Mucosa of descending colon (tissue), 3 donors: ENCODE measurements around the gene AUH. TPM values are rescaled to one million over a fixed set of nuclear protein-coding genes. Genes with fewer than 3 reads are reported as not detected.

Source experiments
- ATAC-seq: fragments of 200-7000 bp; cut with Tn5 transposase; one replicate; pipeline ENCODE4 v1.9.1; 2020; ENCODE audit warnings: mild to moderate bottlenecking, moderate library complexity
- DNase-seq, 3 donors: peaks; one replicate each; pipeline ENCODE4 v3.0.0-alpha.2; 2020
- H3K36me3 ChIP-seq: fragments of 200-600 bp; one replicate; pipeline ENCODE4 v1.8.0; 2021; ENCODE audit warnings: low read depth, mild to moderate bottlenecking
- H3K4me1 ChIP-seq: fragments of 200-600 bp; one replicate; pipeline ENCODE4 v1.8.0; 2021; ENCODE audit warnings: low read depth, mild to moderate bottlenecking
- H3K4me3 ChIP-seq: fragments of 200-600 bp; one replicate; pipeline ENCODE4 v1.8.0; 2021; ENCODE audit warnings: mild to moderate bottlenecking
- H3K9me3 ChIP-seq: fragments of 200-600 bp; one replicate; pipeline ENCODE4 v1.8.0; 2021; ENCODE audit warnings: mild to moderate bottlenecking
- intact Hi-C, 2 donors: fragments of 100-400 bp; cut with DNase I in 1 of 2; cut with micrococcal nuclease in 1 of 2; formaldehyde crosslinking; loops; one replicate each; pipeline versions ENCODE4 v1.11.0 to v1.11.1; 2022; cut with DNase I, micrococcal nuclease
- total RNA-seq, 3 donors: library from RNA; stranded (reverse); fragmentation: NEBNext Ultra II Directional in 2 of 3; extraction: Animal tissue kit (Norgen Biotek cat#: 25700) in 2 of 3; gene quantifications; one replicate each; pipeline versions ENCODE4 v1.2.1 to v1.2.4, GENCODE V29; 2021 to 2023
- TF ChIP-seq, protein P1 (sequence below): fragments of 200-600 bp; IDR thresholded peaks from one replicate; pipeline ENCODE4 v1.8.0; 2022; ENCODE audit warnings: antibody characterized with exemption, mild to moderate bottlenecking
- donor health status: DM: no; HTN: no; CAD: no; lungs with moderate emphysema.
- donor health status: DM: no; HTN: no; CAD: no.
- donor health status: DM: no; HTN: yes; CAD: no.

The AUH gene
- total RNA-seq, 3 donors from 2014 or later, result 18.2 to 37.2 (median 26.6) TPM

DNA sequence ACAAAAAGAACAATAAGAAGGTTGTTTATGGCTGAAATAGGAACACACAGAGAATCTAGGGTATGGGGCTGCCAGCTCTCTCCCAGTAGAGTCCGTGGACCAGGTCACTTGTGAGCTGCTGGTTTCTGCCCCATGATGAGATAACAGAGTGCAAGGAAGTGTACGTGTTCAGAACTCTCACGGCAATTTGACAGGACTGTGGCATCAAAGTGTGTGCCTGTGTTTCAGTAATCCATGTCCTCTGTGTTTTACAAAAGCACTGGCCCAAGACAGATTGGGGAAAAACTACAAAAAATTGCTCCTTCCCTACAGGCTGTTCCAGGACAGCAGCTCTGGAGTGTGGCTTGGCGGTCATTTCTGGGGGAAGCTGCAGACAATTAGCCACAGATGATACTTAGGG, 184.6 kb downstream of the AUH start:
- no peaks in the 10 kb centered on the region for H3K9me3 ChIP-seq
- TF ChIP-seq, protein P1, sequence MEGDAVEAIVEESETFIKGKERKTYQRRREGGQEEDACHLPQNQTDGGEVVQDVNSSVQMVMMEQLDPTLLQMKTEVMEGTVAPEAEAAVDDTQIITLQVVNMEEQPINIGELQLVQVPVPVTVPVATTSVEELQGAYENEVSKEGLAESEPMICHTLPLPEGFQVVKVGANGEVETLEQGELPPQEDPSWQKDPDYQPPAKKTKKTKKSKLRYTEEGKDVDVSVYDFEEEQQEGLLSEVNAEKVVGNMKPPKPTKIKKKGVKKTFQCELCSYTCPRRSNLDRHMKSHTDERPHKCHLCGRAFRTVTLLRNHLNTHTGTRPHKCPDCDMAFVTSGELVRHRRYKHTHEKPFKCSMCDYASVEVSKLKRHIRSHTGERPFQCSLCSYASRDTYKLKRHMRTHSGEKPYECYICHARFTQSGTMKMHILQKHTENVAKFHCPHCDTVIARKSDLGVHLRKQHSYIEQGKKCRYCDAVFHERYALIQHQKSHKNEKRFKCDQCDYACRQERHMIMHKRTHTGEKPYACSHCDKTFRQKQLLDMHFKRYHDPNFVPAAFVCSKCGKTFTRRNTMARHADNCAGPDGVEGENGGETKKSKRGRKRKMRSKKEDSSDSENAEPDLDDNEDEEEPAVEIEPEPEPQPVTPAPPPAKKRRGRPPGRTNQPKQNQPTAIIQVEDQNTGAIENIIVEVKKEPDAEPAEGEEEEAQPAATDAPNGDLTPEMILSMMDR, result no peak
- H3K36me3 ChIP-seq, result no peaks in the 10 kb centered on the region
- intact Hi-C loops, result no loop called here
- no peak for ATAC-seq
- H3K4me3 ChIP-seq, result no peak overlapping the region
- peaks cover 11% of the 10 kb centered on the region for H3K4me1 ChIP-seq
- DNase-seq, result no peak

DNA sequence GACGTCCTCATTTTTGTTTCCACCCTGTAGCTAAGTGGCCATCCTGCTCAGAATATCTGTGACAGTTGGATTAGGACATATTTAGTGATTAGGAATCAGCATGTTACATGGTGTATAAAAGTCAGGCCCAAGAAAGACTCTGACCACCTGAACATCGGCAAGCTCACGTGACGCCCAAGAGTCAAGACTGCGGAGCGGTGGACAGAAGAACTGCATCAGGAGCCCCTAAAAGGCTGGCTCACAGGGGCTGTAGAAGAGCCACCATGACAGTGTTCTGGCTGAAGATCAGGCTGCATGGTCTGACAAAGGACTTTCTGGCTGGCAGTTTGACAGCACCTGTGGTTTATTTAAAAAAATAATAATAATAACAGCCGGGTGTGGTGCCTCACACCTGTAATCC, 185.3 kb downstream of the AUH start:
- intact Hi-C loops, result no loop called here
- ATAC-seq (no peak), DNase-seq (no peak)
- H3K36me3 ChIP-seq, result no peaks in the 10 kb centered on the region
- peaks cover 11% of the 10 kb centered on the region for H3K4me1 ChIP-seq
- peaks cover 2% of the 10 kb centered on the region for H3K9me3 ChIP-seq
- no peak overlapping the region for H3K4me3 ChIP-seq
- TF ChIP-seq, protein P1, result no peak

DNA sequence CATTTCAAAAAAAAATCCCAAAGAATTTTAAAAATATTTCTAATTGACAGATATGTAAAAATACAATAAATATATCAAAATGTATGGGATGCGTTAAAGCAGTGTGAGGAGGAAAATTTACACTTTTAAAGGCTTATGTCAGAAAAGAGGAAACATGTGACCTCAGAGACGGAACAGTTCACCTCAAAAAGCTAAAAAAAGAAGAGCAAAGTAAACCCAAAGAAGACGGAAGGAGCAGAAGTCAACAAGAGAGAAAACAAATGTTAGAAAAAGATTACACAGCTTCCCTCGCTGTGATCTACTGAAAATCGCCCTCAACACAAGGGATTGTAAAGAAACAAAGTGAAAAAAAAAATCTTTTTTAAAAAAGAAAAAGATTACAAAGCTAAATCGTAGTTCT, 186.9 kb downstream of the AUH start:
- Histone ChIP-seq H3K36me3 (no peaks in the 10 kb centered on the region), H3K4me1 (peaks cover 11% of the 10 kb centered on the region), H3K9me3 (peaks cover 12% of the 10 kb centered on the region), H3K4me3 (no peak overlapping the region)
- TF ChIP-seq, protein P1, result no peak
- intact Hi-C loops, result no loop called here
- DNase-seq (peak in 1 of 3 donors; percentile 3), ATAC-seq (peak; percentile 37)

DNA sequence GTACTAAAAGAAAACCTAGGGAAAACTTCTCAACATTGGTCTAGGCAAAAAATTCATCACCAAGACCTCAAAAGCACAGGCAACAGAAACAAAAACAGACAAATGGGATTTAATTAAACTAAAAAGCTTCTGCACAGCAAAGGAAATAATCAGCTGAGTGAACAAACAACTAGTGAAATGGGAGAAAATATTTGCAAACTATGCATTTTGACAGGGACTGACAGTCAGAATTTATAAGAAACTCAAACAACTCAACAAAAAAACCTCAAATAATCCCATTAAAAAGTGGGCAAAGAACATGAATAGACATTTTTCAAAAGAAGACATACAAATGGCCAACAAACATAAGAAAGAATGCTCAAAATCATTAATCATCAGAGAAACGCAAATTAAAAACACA, 189.4 kb downstream of the AUH start:
- Histone ChIP-seq H3K36me3 (no peaks in the 10 kb centered on the region), H3K9me3 (peaks cover 12% of the 10 kb centered on the region), H3K4me3 (no peak overlapping the region), H3K4me1 (peaks cover under 1% of the 10 kb centered on the region)
- ATAC-seq (no peak), DNase-seq (no peak)
- intact Hi-C loops, result no loop called here
- TF ChIP-seq, protein P1, result no peak

DNA sequence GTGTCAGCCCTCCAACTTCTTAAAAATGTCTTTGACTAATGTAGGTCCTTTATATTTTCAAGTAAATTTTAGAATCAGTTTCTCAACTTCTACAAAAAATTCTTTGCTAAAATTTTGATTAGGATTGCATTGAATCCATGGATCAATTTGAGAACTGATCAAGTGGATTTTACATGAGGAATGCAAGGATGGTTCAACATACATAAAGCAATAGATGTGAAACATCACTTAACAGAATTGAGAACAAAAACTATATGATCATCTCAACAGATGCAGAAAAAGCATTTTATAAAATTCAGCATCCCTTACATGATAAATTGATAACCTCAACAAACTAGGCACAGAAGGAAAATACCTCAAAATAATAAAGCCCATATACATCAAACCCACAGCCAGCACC, 190.8 kb downstream of the AUH start:
- H3K4me3 ChIP-seq, result no peak overlapping the region
- TF ChIP-seq, protein P1, result no peak
- no peaks in the 10 kb centered on the region for H3K36me3 ChIP-seq
- H3K9me3 ChIP-seq, result peaks cover 12% of the 10 kb centered on the region
- H3K4me1 ChIP-seq, result peaks cover 3% of the 10 kb centered on the region
- ATAC-seq, result no peak
- intact Hi-C loops, result no loop called here
- no peak for DNase-seq

DNA sequence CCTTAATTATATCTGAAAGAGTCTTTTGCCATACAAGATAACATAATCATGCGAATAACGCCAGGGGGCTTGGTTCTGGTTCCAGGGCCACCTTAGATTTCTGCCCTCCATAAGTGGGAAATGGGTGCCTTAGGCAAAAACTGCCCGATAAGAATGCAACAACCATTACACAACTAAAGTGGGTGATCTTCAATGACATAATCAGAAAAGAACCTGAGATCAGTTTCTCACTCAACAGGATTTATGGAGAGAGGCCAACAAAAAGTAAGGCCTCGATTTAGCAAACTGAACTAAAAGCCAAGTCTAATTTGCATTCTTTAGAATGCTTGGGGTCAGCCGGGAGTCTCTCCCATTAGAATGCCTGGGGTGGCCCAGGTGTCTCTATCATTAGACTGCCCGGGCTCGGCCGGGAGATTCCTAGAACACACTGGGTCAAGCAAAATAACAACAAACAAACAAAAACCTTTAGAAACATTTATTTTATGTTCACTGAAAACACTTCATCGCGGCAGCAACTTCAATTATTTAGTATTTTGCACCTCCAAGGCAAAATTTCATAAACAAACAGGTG, 194.8 kb downstream of the AUH start:
- Histone ChIP-seq H3K9me3 (peaks cover 12% of the 10 kb centered on the region), H3K4me3 (no peak overlapping the region), H3K36me3 (no peaks in the 10 kb centered on the region), H3K4me1 (peaks cover 29% of the 10 kb centered on the region)
- peak in 1 of 3 donors; percentile 0 for DNase-seq
- TF ChIP-seq, protein P1, result no peak
- no peak for ATAC-seq
- intact Hi-C loops, result no loop called here
